ENCODE results near the gene PTGER4. TPM values are rescaled to one million over a fixed set of nuclear protein-coding genes. Genes with fewer than 3 reads are reported as not detected.

The PTGER4 gene
- total RNA-seq, result 1 to 10 TPM in 5 of 6 experiments, under 1 TPM in 1; 0.84 to 4.4 (median 2.9) TPM
- long read RNA-seq, result 0 reads

DNA sequence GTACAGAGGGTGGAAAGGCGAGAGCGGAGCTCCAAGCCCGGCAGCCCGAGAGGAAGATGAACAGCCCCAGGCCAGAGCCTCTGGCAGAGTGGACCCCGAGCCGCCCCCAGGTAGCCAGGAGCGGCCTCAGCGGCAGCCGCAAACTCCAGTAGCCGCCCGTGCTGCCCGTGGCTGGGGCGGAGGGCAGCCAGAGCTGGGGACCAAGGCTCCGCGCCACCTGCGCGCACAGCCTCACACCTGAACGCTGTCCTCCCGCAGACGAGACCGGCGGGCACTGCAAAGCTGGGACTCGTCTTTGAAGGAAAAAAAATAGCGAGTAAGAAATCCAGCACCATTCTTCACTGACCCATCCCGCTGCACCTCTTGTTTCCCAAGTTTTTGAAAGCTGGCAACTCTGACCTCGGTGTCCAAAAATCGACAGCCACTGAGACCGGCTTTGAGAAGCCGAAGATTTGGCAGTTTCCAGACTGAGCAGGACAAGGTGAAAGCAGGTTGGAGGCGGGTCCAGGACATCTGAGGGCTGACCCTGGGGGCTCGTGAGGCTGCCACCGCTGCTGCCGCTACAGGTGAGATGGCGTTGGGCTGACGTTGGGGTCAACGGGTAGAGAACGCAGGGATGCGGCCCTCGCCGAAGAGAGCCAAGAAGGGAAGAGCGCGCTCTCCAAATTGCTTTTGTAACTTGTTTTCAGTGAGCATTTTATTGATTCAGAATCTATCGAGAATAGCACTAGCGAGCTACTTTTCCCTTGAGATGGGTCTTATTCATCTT lies at the start of gene PTGER4:
PTGER4 (plus strand) TSS at position 3 of the 769 bp plus-strand sequence. CDS start 1,079 bp downstream, outside the sequence.
- ATAC-seq (peak in 1 of 4 donors; percentile 54), DNase-seq (peak; percentile 40 to 60 (median 51))
- Histone ChIP-seq H3K4me1 (peaks cover 0 to 11% (median 2%) of the 10 kb centered on the region in 4 donors), H3K27ac (peak within 1 kb of the TSS; percentile 53 to 77 (median 69)), H3K27me3 (peaks cover 0 to 13% of the 10 kb centered on the region in 2 donors), H3K4me3 (peak within 1 kb of the TSS; percentile 46 to 73 (median 58)), H3K9me3 (no peaks in the 10 kb centered on the region), H3K36me3 (no peaks in the 10 kb centered on the region)
- TF ChIP-seq, protein P1, sequence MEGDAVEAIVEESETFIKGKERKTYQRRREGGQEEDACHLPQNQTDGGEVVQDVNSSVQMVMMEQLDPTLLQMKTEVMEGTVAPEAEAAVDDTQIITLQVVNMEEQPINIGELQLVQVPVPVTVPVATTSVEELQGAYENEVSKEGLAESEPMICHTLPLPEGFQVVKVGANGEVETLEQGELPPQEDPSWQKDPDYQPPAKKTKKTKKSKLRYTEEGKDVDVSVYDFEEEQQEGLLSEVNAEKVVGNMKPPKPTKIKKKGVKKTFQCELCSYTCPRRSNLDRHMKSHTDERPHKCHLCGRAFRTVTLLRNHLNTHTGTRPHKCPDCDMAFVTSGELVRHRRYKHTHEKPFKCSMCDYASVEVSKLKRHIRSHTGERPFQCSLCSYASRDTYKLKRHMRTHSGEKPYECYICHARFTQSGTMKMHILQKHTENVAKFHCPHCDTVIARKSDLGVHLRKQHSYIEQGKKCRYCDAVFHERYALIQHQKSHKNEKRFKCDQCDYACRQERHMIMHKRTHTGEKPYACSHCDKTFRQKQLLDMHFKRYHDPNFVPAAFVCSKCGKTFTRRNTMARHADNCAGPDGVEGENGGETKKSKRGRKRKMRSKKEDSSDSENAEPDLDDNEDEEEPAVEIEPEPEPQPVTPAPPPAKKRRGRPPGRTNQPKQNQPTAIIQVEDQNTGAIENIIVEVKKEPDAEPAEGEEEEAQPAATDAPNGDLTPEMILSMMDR (IDR thresholded peaks at IDR 0.05), result no peak
- TF ChIP-seq POLR2A (IDR thresholded peaks at IDR 0.05), result peak; percentile 77
- WGBS (ENCODE audit: insufficient coverage, low coverage, low lambda C conversion rate, missing lambda C conversion rate), result 3% methylated on average over 29 of the region's 44 CpGs
- intact Hi-C loops (cut with DNase I), result loop anchor here (10.0 kb wide), 1 partner anchor 735 kb away; no protein-coding TSS in a partner anchor

DNA sequence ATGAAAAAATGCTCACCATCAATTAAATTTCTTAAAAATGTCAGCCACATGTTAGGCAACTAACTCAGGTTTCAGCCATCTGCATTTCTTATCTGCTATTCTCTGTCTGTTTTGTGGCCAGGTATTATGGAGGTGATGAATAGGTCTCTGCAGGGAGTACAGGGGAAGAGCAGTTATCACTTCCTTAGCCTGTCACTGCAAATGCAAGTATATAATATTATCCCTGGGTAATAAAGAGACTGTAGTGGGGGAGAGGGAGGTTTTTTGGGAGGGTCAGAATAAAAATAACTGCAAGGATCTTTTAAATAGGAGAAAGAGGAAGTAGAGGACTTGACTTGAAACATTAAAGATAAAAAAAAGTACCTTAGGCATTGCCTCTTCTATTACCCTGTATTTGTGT lies 49.6 kb upstream of the PTGER4 start:
- no peaks in the 10 kb centered on the region for H3K27me3 ChIP-seq
- DNase-seq (no peak), ATAC-seq (no peak)
- no peaks in the 10 kb centered on the region for H3K9me3 ChIP-seq
- intact Hi-C loops (cut with DNase I), result no loop called here
- no peaks in the 10 kb centered on the region for H3K4me1 ChIP-seq
- H3K27ac ChIP-seq, result no peak overlapping the region
- TF ChIP-seq POLR2A (IDR thresholded peaks at IDR 0.05), result no peak
- TF ChIP-seq, protein P1 (IDR thresholded peaks at IDR 0.05), result no peak
- no peak overlapping the region for H3K4me3 ChIP-seq
- no peaks in the 10 kb centered on the region for H3K36me3 ChIP-seq

DNA sequence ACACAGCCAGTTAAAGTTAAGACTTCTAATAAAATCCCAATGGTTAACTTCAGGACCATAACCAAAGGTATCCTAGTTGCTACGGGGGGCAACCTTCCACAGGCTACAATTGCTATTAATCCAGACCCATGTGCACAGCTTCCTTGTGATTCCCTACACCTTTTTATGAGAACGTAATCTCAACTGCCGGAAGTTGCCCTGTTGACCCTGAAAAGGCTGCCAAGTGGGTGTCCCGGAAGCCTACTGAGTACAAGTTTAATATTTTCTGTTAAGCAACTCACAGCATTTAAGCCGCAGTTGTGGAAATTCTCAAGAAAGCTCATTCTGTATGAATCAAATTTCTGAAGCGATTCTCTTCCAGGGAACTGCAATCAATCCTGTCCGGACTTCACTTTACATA lies 48.5 kb upstream of the PTGER4 start:
- TF ChIP-seq, protein P1 (IDR thresholded peaks at IDR 0.05), result no peak
- no peak for TF ChIP-seq POLR2A (IDR thresholded peaks at IDR 0.05)
- intact Hi-C loops (cut with DNase I), result no loop called here
- DNase-seq, result no peak
- H3K27me3 ChIP-seq, result no peaks in the 10 kb centered on the region
- no peak overlapping the region for H3K4me3 ChIP-seq
- 48% methylated on average over 7 of the region's 7 CpGs for WGBS (ENCODE audit: insufficient coverage, low coverage, low lambda C conversion rate, missing lambda C conversion rate)
- no peaks in the 10 kb centered on the region for H3K36me3 ChIP-seq
- no peaks in the 10 kb centered on the region for H3K4me1 ChIP-seq
- no peak overlapping the region for H3K27ac ChIP-seq
- H3K9me3 ChIP-seq, result no peaks in the 10 kb centered on the region
- no peak for ATAC-seq

DNA sequence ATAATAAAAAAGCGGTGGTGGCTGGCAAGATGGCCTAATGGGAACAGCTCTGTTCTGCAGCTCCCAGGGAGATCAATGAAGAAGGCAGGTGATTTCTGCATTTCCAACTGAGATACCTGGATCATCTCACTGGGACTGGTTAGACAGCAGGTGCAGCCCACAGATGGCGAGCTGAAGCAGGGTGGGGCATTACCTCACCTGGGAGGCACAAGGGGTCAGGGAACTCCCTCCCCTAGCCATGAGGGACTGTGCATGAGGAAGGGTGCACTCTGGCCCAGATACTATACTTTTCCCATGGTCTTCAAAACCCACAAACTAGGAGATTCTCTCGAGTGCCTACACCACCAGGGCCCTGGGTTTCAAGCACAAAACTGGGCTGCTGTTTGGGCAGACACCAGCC lies 45.6 kb upstream of the PTGER4 start:
- no peak for ATAC-seq
- Histone ChIP-seq H3K27ac (no peak overlapping the region), H3K27me3 (no peaks in the 10 kb centered on the region), H3K9me3 (no peaks in the 10 kb centered on the region), H3K4me3 (no peak overlapping the region), H3K36me3 (no peaks in the 10 kb centered on the region), H3K4me1 (no peaks in the 10 kb centered on the region)
- 70% methylated on average over 1 of the region's 3 CpGs for WGBS (ENCODE audit: insufficient coverage, low coverage, low lambda C conversion rate, missing lambda C conversion rate)
- no peak for DNase-seq
- intact Hi-C loops (cut with DNase I), result no loop called here
- TF ChIP-seq, protein P1 (IDR thresholded peaks at IDR 0.05), result no peak
- no peak for TF ChIP-seq POLR2A (IDR thresholded peaks at IDR 0.05)
